NCI-H2227 (cell line): ENCODE results near the gene CFAP92.
A peak's percentile ranks its signal among the peaks of the same experiment; 100 is the strongest.

Experiments used
- DNase-seq: peaks from one replicate; lab custom pipeline; 2025; ENCODE audit not compliant: unreplicated experiment; lab: John Stamatoyannopoulos, UW

CFAP92 gene

DNA sequence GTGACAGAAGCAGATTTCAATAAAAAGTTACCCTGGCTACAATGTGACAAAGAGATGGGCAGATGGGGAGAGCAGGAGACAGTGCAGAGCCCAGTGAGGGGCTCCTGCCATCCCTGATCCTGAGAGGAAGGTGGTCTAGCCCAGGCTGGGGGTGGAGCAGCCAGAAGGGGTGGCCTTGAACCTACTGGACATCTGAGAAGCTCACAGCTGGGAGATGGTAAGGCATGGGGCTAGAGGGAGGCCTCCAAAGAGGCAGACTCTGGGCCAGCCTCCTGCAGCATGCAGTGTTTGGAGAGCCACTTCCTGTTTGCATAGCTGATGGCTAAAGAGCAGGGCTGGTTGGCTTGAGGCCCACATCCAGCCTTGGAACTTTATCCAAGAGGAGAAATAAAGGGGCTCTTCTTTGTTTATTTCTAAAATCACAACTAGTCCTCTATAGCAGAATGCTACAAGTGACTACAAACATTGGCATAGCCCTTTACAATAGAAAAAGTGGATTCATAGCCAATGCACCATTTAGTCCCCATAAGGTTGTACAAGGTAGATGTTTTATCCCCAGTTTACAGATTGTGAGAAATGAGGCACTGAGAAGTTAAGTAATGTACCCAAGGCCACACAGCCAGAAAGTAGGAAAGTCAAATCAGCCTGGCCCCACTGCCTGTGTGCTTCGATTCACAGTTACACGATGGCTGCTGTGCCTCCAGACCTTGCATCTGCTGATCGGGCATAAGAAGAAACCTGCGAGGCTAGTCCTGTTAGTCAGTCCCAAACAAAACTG is 11.8 kb upstream of the CFAP92 start:
- no peak for DNase-seq

DNA sequence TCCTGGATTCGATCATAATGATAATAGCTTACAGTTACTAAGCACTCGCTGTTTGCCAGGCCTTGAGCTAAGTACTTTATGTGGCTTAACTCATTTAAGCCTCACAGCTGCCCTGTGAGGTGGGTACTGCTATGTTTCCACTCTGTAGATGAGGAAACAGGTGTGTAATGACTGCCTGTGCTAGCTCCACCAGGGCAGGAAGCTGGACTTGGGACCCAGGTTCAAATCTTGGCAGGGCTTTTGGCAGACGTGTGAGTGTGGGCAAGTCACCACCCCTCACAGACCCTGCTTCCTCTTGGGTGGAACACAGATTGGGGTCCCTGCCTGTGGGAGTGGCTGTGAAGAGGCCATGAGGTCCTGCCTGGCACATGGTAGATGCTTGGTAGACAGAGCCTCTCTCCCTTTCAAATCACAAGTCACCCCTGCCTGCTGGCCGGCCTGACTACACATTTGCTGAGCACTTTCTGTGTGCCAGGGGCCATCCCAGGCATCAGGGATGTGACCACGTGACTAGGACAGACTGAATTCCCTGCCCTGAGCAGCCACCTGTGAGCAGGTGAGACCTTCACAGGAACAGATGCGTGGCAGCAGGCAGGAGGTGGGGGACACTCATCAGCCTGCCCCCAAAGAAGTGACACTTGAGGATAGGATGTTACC is 10.9 kb upstream of the CFAP92 start:
- no peak for DNase-seq

GRCh38 chr3:129003578-129004112 is 9.8 kb upstream of the CFAP92 start:
- DNase-seq: peak; percentile 49

DNA sequence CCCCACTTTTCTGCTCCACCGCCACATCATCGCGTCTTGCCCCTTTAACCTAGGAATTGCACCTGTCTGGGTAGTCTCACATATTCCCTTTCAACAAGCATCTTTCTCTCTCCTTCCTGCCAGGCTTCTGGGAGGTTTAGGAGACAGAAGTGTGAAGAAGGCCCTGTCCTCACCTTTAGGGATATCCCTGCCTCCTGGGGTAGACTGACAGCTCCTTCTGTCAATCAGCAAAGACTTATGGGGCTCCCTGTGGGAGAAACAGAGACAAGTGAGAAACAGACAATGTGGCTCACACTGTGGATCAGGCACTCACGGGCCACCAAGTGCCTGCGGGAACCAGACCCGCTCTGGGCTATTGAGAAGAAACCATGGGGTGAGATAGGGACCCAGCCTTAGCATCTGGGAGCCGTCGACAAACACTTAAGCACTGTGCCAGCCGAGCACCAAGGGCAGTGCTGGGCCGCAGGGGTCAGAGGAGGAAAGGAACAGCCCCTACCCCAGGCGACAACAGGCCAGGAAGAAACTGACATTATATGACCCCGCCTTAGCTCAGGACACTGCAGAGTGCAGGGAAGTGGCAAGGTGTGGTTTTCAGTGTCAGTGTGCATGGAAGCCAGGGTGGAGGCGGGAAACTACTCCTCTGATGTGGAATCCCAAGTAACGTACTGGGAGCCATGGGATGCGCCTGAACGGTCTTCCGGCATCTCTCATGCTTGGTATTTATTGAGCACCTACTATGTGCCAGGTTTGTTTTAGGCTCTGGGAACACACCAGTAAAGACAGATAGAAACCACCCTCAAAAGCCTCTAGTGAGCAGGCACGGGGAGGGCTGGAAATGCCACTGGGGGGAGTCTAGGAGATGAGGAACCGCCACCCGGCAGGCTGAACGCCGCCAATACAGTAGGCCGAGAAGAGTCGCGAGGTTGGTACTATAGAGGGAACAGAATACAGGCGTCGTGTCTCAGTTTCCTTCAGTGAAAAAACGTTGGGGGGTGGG is 9.0 kb upstream of the CFAP92 start:
- DNase-seq: no peak

DNA sequence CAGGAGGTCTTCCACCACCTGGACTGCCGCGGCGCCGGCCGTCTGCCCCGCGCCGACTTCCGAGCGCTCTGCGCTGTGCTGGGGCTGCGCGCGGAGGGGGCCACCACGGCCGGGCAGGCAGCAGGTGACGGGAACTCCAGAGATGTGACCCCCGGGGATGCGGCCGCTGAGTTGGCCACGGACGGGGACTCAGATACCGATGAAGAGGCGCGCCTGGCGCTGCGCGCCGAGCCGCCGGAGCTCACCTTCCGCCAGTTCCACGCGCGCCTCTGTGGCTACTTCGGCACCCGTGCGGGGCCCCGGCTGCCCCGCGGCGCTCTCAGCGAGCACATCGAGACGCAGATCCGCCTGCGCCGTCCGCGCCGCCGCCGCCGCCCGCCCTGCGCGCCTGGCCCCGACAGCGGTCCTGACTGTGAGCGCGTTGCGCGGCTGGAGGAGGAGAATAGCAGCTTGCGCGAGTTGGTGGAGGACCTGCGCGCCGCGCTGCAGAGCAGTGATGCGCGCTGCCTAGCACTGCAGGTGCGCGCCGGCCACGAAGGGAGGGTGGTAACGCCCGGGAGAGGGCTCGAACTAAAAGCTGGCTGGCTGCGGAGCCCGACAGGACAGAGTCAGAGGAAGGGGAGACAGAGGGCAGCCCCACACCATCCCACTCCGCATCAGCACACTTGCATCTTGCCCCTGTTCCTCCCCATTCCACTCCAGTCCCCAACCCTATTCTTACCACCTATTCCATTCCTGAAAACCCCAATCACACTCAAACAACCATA is 8.1 kb upstream of the CFAP92 start:
- DNase-seq: peak; percentile 53

- DNase-seq: peak; percentile 61
Observed at GRCh38 chr3:129001101-129001805, 7.4 kb upstream of the CFAP92 start, which contains the start of gene EFCC1. EFCC1 (plus strand) TSS chr3:129001304; CDS start chr3:129001629, 325 bp downstream.

- no peak for DNase-seq
Observed at GRCh38 chr3:129000742-129001100, 6.8 kb upstream of the CFAP92 start.

- DNase-seq: no peak
Observed at GRCh38 chr3:128999102-128999501, 5.2 kb upstream of the CFAP92 start.

GRCh38 chr3:128998561-128998960 is 4.7 kb upstream of the CFAP92 start:
- no peak for DNase-seq

DNA sequence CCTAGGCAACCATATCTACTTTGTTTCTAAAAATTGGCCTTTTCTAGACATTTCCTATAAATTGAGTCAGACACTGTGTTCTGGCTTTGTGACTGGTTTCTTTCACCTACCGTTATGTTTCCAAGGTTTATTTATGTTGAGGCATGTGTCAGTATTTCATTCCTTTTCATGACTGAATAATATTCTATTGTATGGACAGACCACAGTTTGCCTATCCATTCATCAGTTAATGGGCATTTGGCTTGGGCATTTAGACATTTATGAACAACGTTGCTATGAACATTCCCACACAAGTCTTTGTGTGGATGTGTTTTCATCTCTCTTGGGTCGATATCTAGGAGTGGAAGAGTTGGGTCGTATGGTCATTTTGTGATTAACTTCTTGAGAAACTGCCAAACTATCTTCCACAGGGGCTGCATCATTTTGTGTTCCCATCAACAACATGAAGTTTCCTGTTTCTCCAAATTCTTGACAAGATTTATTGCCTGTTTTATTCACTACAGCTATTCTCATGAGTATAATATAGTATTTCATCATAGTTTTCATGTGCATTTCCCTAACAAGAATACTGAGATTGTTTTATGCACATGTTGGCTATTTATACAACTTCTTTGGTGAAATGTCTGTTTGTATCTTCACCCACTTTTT is 3.7 kb upstream of the CFAP92 start:
- DNase-seq: no peak

- no peak for DNase-seq
Observed at GRCh38 chr3:128996726-128997125, 2.9 kb upstream of the CFAP92 start.

GRCh38 chr3:128996200-128996599 is 2.3 kb upstream of the CFAP92 start:
- no peak for DNase-seq

DNA sequence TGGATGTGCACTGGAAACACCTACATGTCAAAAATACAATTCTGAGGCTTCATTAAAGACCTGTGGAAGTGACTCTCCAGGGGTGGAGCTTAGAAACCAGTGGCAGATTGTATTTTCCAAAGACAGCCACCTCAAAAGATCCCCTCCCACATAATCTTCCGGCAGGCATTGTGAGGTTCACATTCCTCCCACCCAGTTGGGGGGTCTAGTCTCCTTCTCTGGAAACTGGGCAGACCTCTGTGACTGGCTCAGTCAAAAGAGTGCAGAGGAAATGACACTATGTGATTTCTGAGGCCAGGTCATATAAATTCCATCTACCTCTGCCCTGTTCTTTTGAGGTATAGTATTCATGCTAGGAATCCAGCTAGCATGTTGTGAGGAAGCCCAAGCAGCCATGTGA is 1.9 kb upstream of the CFAP92 start:
- no peak for DNase-seq

DNA sequence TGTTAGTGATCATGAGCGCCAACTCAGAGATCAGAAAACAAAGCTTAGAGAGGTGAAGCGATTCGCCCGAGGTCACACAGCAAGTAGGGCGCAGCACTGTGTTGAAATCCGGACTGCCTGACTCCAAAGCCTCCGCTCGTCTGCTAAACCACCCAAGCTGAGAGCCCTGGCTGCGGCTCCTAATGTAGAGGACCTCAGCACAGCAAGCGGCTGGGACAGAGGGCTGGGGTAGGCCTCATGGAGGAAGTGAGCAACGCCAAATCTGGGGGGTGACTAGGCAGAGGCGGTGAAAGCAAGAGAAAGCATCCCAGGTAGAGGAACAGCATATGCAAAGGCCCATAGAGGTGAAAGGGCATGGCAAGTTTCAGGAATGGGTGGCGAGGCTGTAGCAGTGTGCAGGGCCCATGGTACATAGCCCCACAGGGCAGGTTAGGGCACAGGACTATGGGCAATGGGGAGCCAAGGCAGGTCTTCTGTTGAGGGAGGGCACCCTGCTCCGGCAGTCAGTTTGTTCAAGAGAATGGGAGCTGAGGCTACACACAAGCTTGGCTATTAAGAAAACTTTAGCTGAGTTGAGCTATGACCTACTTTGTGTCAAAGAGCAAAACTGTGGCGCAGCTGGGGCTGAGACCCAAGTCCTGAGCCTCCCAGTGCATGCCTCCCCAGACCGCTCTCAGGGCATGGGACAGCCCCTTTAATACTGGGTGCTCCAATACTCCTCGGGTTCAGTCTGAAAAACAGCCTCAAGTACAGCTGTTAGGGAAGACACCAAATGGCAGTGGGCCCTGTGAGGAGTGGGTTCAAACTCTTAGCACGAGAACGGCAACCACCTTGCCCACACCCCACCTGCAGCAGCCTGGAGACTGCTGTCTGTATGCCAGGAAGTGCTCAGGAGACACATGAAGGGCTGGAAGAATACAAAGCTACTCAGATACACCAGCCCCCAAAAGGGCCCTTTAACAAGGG is 988 bp upstream of the CFAP92 start:
- no peak for DNase-seq

DNA sequence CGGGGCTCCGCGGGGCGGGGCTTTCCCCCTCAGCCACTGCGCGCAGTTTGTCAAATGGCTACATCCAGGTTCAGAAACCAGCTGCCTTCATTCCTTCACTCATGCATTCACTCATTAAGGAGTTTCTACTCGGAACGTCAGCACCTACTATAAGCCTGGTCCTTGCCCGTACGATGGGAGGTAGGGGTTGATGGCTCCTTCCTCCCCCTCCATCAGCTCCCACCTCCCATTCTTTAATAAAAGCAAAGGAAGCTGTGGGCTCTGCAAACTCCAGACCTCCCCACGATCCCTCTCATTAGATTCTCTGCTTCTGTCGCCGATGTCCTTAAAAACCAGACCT is 267 bp upstream of the CFAP92 start:
- no peak for DNase-seq

- DNase-seq: no peak
Observed at GRCh38 chr3:128992926-128993460, 883 bp downstream of the CFAP92 start.

DNA sequence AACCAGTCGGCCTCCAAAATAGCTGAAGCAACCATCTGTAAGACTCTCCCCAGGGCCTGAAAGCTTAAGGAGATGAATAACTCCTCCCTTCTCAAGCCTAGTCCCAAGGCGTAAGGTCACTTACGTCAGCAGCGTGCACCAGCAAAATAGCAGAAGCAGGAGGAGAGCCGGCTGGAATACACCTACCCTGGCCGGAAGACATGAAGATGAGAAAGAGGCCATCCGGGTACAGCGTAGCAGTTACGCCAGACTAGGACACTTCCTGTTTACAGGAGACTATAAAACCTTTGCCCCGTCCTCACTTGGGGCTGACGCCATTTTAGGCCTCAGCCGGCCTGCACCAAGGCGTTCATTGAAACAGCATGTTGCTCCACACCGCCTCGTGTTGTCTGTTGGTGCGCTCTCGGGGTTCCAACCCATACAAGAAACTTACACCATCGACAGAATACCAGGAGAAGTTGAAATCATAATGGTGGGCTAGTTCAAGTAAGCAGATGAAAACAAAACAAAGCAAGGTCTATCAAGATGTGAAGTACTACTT is 2.5 kb downstream of the CFAP92 start:
- no peak for DNase-seq

GRCh38 chr3:128988286-128988685 is 5.6 kb downstream of the CFAP92 start:
- DNase-seq: no peak
